NCI-H446 treated with DMSO at 0.1 percent for 48 hours (cell line): ENCODE measurements around the gene TTC9.

Source experiments
- DNase-seq: peaks from one replicate; lab custom pipeline; 2025; lab: John Stamatoyannopoulos, UW

TTC9 gene

DNA sequence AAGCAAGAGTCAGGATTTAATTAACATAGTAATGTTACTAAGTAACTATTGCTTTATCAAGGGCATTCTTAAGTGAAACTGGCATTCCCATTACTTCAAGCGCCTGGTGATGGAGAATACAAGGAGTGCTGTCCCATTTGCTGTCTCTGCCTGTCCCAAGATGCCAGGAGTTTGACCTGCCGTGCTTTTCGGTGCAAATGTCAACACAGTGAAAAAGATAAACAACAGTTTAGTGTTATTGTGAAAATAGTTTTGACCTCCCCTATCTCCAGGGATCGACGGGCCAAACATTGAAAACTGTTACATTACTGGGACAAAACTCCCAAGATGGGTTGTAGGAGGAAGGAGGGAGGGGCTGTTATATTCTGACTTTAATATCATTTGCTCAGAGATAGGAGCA, 74.8 kb downstream of the TTC9 start:
- no peak for DNase-seq

DNA sequence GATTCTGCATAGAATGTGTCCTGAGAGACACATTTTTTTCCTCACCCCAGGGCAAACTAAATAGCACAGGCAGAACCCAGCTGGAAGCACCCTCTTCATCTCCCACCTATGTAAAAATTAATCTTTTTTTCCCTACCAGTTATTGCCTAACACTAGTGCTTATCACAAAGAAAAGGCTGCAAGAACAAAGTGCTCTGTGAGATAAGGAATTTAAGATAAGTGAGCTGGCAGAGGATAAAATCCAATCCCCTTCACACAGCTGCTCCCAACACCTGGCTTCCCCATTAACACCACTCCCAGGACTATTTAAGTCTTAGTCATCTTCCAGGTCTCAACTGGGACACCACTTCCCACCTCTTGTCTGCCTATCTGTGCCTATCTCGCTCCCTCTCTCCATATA, 75.2 kb downstream of the TTC9 start:
- no peak for DNase-seq

DNA sequence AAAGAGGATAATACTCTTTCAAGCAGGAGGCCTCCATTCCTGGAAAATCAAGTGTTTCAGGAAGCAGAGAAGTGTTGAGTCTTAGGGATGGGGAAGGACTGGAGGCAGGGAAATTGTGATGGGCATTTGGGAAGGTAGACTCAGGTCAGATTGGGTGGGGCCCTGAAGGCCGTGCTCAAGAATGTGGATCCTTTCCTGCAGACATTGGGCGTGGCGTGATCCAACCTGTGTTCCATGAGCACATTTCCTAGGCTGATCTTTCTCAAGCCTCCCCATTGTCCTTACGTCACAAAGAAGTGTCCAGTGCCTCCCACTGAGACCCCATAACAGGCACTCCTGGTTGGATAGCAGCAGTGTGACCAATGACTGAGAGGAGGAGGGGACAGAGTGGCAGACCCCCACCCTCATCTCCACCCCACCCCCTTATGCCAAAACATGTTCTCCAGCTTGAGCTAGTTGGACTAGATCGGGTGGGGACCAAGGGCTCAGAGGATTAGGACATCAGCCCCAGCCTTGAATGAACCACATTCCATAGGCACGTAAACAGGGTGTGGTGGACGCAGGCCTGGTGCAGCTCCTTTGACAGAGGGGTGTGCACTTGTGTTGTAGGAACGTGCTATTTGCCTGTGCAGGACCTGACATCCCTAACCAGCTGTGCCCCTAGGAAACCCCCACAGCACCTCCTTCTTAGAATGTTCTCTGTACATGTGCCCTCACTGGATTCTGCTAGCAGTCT, 76.8 kb downstream of the TTC9 start:
- DNase-seq = no peak

DNA sequence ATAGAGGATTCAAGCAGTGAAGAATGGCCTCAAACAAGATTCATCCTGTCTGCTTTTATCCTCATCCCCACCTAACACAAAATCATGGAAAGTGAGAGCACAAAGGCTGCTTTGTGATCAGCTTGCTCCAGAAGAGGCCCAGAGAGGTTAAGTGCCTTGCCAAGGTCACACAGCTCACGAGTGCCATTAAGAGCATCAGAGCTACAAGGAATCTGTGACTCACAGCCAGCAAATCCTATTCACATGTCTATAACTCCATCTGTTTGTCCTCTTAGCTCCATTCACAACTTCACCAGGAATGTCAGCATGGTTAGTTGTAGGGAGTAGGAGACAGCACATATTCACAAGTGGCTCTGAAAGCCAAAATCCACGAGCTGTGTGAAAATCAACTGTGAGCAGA, 79.8 kb downstream of the TTC9 start:
- no peak for DNase-seq

DNA sequence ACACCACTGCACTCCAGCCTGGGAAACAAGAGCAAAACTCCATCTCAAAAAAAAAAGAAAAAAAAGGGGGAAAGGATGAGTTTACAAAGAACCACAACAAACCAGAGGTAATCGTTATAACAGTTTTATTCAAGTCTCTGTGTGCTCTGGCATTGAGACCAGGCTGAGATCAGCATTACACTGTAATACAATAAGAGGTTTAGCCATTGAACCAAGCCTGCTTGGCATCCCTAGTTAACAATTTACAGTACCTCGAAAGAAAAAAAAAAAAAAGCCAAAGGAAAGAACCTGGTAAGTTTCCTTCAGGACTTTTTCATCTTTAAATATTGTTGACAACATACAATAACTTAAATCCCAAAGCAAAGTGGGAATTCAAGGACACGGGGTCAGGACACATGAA, 80.7 kb downstream of the TTC9 start:
- no peak for DNase-seq

DNA sequence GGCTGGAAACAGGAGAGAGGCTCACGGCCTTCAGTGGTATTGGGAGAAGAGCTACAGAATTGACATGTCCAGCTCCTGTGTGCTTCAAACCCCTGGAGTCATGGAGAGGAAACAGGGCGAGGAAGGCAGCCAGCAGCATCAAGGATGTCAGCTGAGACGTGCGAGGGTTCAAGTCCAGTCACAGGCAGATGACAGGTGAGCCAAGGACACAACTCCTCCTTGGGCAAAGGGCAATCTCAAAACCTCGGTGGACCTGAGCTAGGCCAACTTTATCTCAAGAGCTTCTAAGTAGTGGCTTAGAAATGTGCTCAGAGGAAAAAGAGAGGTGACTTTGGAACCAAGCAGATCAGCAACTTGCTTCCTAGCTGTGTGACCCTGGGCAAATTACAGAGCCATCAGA, 81.6 kb downstream of the TTC9 start:
- DNase-seq = no peak

DNA sequence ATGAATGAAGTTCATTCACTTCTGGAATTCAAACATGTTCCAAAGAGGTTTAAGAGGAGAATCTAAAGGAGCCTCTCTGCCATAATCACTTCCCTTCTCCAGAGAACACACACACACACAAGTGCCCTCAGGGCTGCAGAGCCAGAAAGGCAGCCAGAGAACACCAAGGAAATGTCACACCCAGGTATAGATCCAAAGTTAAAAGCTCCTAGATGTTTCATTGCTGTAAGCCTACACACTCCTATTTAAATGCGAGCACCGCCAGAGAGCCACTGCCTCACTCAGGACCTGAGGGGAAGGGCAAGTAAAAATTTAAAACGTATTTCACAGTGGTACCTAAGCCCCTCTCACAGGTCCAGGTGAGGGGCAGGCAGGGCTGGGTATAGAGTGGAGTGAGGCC, 82.4 kb downstream of the TTC9 start:
- no peak for DNase-seq

DNA sequence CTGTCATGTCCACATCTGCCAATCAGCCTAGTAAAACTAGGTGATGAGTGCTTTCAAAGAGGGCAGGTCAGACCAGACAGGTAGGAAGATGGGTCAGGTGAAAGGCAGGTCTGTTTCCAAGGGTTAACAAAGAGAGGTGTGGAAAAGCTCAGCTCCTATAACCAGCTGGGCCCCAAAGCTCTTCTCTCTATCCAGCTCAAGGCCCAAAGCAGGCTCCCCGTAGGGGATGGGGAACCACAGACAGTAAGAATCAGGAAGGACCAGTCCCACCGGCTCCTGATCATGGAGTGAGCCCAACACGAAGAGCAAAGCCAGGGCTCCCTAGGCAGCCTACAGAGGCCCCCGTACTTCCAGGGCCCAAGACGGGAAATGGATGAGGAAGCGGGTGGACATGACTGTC, 83.2 kb downstream of the TTC9 start:
- DNase-seq = no peak
